ENCODE results near the gene ARFIP1. TPM values are rescaled to one million over a fixed set of nuclear protein-coding genes. Genes with fewer than 3 reads are reported as not detected.

The ARFIP1 gene
- total RNA-seq, 1 donor from 2014 or later, result 26.2 TPM

DNA sequence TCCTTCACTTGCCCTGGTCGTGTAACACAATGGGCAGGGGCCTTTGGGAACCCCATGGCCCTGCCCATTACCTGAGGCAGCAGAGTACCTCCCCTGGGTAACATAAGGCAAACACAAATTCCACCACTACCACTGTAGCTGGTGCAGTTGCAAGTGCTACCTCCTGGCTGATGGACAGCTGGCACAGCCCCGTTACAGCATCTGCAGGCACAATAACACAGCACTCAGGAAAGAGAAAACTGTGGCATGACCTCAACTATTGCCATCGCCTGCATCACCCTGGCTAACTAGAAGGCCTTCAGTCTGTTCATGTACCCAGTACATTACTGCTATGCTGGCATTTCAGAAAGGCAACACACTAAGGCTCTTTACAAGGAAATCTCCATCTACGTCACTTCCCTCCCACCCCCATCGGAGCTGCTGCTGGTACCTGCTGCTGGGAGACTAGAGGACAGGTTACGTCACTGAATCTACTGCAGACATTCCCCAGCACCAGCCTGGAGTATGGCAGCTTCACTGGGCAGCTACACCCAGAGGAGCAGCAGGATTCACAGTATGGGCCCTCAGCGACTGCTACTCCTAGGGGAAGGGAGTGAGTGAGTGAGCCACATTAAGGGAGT lies 39.4 kb downstream of the ARFIP1 start:
- TF ChIP-seq, protein P1, sequence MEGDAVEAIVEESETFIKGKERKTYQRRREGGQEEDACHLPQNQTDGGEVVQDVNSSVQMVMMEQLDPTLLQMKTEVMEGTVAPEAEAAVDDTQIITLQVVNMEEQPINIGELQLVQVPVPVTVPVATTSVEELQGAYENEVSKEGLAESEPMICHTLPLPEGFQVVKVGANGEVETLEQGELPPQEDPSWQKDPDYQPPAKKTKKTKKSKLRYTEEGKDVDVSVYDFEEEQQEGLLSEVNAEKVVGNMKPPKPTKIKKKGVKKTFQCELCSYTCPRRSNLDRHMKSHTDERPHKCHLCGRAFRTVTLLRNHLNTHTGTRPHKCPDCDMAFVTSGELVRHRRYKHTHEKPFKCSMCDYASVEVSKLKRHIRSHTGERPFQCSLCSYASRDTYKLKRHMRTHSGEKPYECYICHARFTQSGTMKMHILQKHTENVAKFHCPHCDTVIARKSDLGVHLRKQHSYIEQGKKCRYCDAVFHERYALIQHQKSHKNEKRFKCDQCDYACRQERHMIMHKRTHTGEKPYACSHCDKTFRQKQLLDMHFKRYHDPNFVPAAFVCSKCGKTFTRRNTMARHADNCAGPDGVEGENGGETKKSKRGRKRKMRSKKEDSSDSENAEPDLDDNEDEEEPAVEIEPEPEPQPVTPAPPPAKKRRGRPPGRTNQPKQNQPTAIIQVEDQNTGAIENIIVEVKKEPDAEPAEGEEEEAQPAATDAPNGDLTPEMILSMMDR (IDR thresholded peaks at IDR 0.05; ENCODE audit: unreplicated experiment), result no peak
- Mint-ChIP-seq H3K27ac (no peak overlapping the region), H3K27me3 (ENCODE audit: low read depth) (no peaks in the 10 kb centered on the region), H3K36me3 (peaks cover 59% of the 10 kb centered on the region), H3K4me1 (no peaks in the 10 kb centered on the region), H3K9me3 (peaks cover 58% of the 10 kb centered on the region), H3K4me3 (no peak overlapping the region)
- no peak for DNase-seq (ENCODE audit: low spot score in 2 of 2, unreplicated experiment in 2 of 2)

DNA sequence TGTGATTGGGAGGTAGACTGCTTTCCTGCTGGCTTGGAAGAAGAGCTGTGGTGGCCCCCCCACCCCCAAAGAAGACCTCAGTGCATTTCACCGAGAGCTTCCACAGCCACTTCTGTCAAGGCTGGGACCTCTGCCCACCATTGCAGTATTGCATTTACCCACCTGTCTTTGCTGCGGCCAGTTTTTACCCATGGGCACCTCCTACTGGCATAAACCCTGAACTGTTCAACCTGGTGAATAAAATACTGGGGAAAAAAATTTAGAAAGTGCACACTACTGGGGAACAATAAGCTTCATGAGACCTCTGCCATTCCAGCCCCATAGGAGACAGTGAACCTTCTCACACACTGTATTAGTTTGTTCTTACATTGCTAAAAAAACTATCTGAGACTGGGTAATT lies 40.3 kb downstream of the ARFIP1 start:
- H3K4me1 Mint-ChIP-seq, result no peaks in the 10 kb centered on the region
- TF ChIP-seq, protein P1 (IDR thresholded peaks at IDR 0.05; ENCODE audit: unreplicated experiment), result no peak
- no peaks in the 10 kb centered on the region for H3K27me3 Mint-ChIP-seq (ENCODE audit: low read depth)
- no peak overlapping the region for H3K27ac Mint-ChIP-seq
- no peak for DNase-seq (ENCODE audit: low spot score in 2 of 2, unreplicated experiment in 2 of 2)
- peaks cover 53% of the 10 kb centered on the region for H3K36me3 Mint-ChIP-seq
- peaks cover 63% of the 10 kb centered on the region for H3K9me3 Mint-ChIP-seq
- no peak overlapping the region for H3K4me3 Mint-ChIP-seq

DNA sequence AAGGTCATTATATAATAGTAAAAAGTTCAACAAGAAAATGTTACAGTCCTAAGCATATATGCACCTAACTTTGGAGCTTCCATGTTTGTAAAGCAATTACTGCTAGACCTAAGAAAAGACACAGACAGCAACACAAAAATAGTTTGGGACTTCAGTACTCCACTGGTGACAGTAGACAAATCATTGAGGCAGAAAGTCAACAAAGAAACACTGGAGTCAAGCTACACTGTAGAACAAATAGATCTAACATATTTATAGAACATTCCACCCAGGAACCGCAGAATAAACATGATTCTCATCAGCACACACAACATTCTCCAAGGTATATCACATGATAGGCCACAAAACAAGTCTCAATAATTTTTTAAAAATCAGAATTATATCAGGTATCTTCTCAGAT lies 42.6 kb downstream of the ARFIP1 start:
- TF ChIP-seq, protein P1 (IDR thresholded peaks at IDR 0.05; ENCODE audit: unreplicated experiment), result no peak
- Mint-ChIP-seq H3K27me3 (ENCODE audit: low read depth) (no peaks in the 10 kb centered on the region), H3K27ac (no peak overlapping the region), H3K9me3 (peaks cover 64% of the 10 kb centered on the region), H3K4me3 (no peak overlapping the region), H3K4me1 (no peaks in the 10 kb centered on the region), H3K36me3 (peaks cover 47% of the 10 kb centered on the region)
- DNase-seq (ENCODE audit: low spot score in 2 of 2, unreplicated experiment in 2 of 2), result no peak

DNA sequence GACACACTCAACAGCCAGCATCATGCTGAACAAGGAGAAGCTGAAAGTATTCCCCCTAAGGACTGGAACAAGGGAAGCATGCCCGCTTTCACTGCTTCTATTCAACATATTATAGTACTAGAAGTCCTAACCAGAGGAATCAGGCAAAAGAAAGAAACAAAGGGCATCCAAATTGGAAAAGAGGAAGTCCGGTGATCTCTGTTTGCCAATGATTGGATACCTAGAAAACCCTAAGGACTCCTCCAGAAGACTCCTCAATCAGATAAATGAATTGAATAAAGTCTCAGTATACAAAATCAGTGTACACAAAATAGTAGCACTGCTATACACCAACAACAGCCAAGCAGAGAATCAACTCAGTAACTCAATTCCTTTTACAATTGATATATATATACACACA lies 44.8 kb downstream of the ARFIP1 start:
- no peak for DNase-seq (ENCODE audit: low spot score in 2 of 2, unreplicated experiment in 2 of 2)
- Mint-ChIP-seq H3K27me3 (ENCODE audit: low read depth) (no peaks in the 10 kb centered on the region), H3K4me1 (no peaks in the 10 kb centered on the region), H3K4me3 (no peak overlapping the region), H3K27ac (no peak overlapping the region), H3K9me3 (peaks cover 72% of the 10 kb centered on the region), H3K36me3 (peaks cover 56% of the 10 kb centered on the region)
- TF ChIP-seq, protein P1 (IDR thresholded peaks at IDR 0.05; ENCODE audit: unreplicated experiment), result no peak

DNA sequence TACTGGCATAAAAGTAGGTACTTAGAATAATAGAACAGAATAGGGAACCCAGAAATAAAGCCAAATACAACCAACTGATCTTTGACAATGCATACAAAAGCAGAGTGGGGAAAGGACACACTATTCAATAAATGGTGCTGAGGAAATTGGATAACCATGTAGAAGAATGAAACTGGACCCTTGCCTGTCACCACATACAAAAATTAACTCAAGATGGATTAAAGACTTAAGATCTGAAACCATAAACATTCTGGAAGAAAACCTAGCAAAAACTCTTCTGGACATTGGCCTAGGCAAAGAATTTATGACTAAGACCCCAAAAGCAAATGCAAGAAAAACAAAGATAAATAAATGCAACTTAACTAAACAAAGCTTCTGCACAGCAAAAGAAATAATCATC lies 45.6 kb downstream of the ARFIP1 start:
- H3K4me3 Mint-ChIP-seq, result no peak overlapping the region
- TF ChIP-seq, protein P1 (IDR thresholded peaks at IDR 0.05; ENCODE audit: unreplicated experiment), result no peak
- peaks cover 49% of the 10 kb centered on the region for H3K36me3 Mint-ChIP-seq
- no peak overlapping the region for H3K27ac Mint-ChIP-seq
- no peaks in the 10 kb centered on the region for H3K27me3 Mint-ChIP-seq (ENCODE audit: low read depth)
- peaks cover 70% of the 10 kb centered on the region for H3K9me3 Mint-ChIP-seq
- no peaks in the 10 kb centered on the region for H3K4me1 Mint-ChIP-seq
- DNase-seq (ENCODE audit: low spot score in 2 of 2, unreplicated experiment in 2 of 2), result no peak

DNA sequence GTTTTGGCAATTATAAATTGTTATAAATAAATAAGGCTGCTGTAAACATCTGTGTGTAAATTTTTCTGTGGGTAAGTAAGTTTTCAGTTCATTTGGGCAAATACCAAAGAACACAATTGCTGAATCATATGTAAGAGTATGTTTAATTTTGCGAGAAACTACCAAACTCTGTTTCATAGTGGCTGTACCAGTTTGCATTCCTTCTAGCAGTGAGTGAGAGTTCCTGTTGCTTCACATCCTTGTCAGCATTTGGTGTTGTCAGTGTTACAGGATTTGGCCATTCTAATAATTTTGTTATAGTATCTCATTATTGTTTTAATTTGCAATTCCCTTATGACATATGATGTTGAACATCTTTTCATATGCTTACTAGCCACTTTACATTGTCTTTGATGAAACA lies 48.4 kb downstream of the ARFIP1 start:
- H3K4me3 Mint-ChIP-seq, result no peak overlapping the region
- no peak overlapping the region for H3K27ac Mint-ChIP-seq

More for the DNA sequence above, 48.4 kb downstream of the ARFIP1 start:
- Mint-ChIP-seq H3K4me1 (no peaks in the 10 kb centered on the region), H3K27me3 (ENCODE audit: low read depth) (no peaks in the 10 kb centered on the region), H3K36me3 (peaks cover 49% of the 10 kb centered on the region), H3K9me3 (peaks cover 58% of the 10 kb centered on the region)
- TF ChIP-seq, protein P1 (IDR thresholded peaks at IDR 0.05; ENCODE audit: unreplicated experiment), result no peak
- no peak for DNase-seq (ENCODE audit: low spot score in 2 of 2, unreplicated experiment in 2 of 2)

Measured in mesothelial cell of epicardium (in vitro differentiated cells).